CD4-positive, alpha-beta memory T cell (primary cell): ENCODE data around the gene VSIG10L2. TPM values are rescaled to one million over a fixed set of nuclear protein-coding genes. Genes with fewer than 3 reads are reported as not detected.
A peak's percentile ranks its signal among the peaks of the same experiment; 100 is the strongest.
"Not testable (repeated sequence)": the region's sequence is repeated elsewhere in the genome, so short reads cannot be mapped to it uniquely, and the experiment has no call there.

Source experiments
- CTCF ChIA-PET: fragments of 350-600 bp; sonication (Branson Sonifier 250); formaldehyde crosslinking; loops from one replicate; lab custom pipeline; 2021; ENCODE audit warnings: inconsistent platforms; ENCODE audit not compliant: partially characterized antibody; lab: Charles Lee
- POLR2A ChIA-PET: fragments of 350-600 bp; sonication (Branson Sonifier 250); formaldehyde crosslinking; loops from one replicate; lab custom pipeline; 2021; ENCODE audit not compliant: partially characterized antibody; lab: Charles Lee
- DNase-seq, 5 donors: peaks; one replicate each; pipeline versions ENCODE4 v3.0.0 to v3.0.0-alpha.2; 2020 to 2022; ENCODE audit warnings: mixed read lengths in 1 of 5
- H3K27ac ChIP-seq: one replicate; pipeline ENCODE4 v1.7.0; 2013; ENCODE audit warnings: low read depth, low read length
- H3K27me3 ChIP-seq: 2 replicates; pipeline ENCODE4 v1.7.0; 2013; ENCODE audit warnings: mild to moderate bottlenecking, low read length, moderate library complexity; ENCODE audit not compliant: insufficient read depth
- H3K36me3 ChIP-seq: 2 replicates; pipeline ENCODE4 v1.7.0; 2013; ENCODE audit warnings: mild to moderate bottlenecking, low read length, moderate library complexity; ENCODE audit not compliant: insufficient read depth
- H3K4me1 ChIP-seq: 2 replicates; pipeline ENCODE4 v1.7.0; 2013; ENCODE audit warnings: mild to moderate bottlenecking, low read length, moderate library complexity; ENCODE audit not compliant: insufficient read depth
- H3K4me3 ChIP-seq, 2 donors: one replicate each; pipeline ENCODE4 v1.7.0; 2013; ENCODE audit warnings: low read length in 2 of 2, mild to moderate bottlenecking in 1 of 2
- H3K9me3 ChIP-seq, 2 donors: one replicate each; pipeline ENCODE4 v1.7.0; 2013; ENCODE audit warnings: low read length in 2 of 2, control low read depth in 1 of 2; ENCODE audit not compliant: control insufficient read depth in 1 of 2
- H3K27ac Mint-ChIP-seq, 7 donors: one replicate each; pipeline ENCODE4 v1.8.0; 2020 to 2021; ENCODE audit warnings: mixed read lengths in 7 of 7, mild to moderate bottlenecking in 6 of 7, inconsistent platforms in 3 of 7, moderate library complexity in 3 of 7
- H3K27me3 Mint-ChIP-seq, 2 donors: one replicate each; pipeline ENCODE4 v1.8.0; 2020 to 2021; ENCODE audit warnings: mixed read lengths in 2 of 2
- H3K36me3 Mint-ChIP-seq, 2 donors: one replicate each; pipeline ENCODE4 v1.8.0; 2020 to 2021; ENCODE audit warnings: mixed read lengths in 2 of 2, inconsistent platforms in 1 of 2, mild to moderate bottlenecking in 1 of 2
- H3K4me1 Mint-ChIP-seq, 4 donors: one replicate each; pipeline ENCODE4 v1.8.0; 2020 to 2021; ENCODE audit warnings: mixed read lengths in 4 of 4, mild to moderate bottlenecking in 1 of 4
- H3K4me3 Mint-ChIP-seq, 8 donors: one replicate each; pipeline ENCODE4 v1.8.0; 2020 to 2021; ENCODE audit warnings: mixed read lengths in 8 of 8, mild to moderate bottlenecking in 7 of 8, moderate library complexity in 6 of 8, inconsistent platforms in 3 of 8
- H3K9me3 Mint-ChIP-seq, 8 donors: one replicate each; pipeline ENCODE4 v1.8.0; 2020 to 2021; ENCODE audit warnings: mixed read lengths in 8 of 8, mild to moderate bottlenecking in 5 of 8, inconsistent platforms in 3 of 8, moderate library complexity in 1 of 8
- intact Hi-C: fragments of 100-400 bp; cut with micrococcal nuclease; formaldehyde crosslinking; loops from one replicate; pipeline ENCODE4 v1.15.1; 2023
- polyA plus RNA-seq, 2 donors: library from polyadenylated mRNA; unstranded; fragments of 300-500 nt; fragmentation: Illumina TruSeq; gene quantifications; one replicate each; pipeline ENCODE4 v1.2.3, GENCODE V29; 2021
- total RNA-seq, 2 experiments: library from RNA; stranded (reverse); gene quantifications; one replicate each; pipeline ENCODE4 v1.2.3, GENCODE V29; 2021

Gene VSIG10L2
- total and polyA plus RNA-seq, 4 experiments from 2014 or later = not detected

- peaks cover 21 to 29% of the 10 kb centered on the region in 2 donors for H3K27me3 Mint-ChIP-seq
- H3K27ac Mint-ChIP-seq = no peak overlapping the region
- POLR2A ChIA-PET = no interaction called here
Measured at GRCh38 chr11:125904678-125905077, 41.2 kb upstream of the VSIG10L2 start.

GRCh38 chr11:125910226-125910849 lies 35.5 kb upstream of the VSIG10L2 start:
- no peaks in the 10 kb centered on the region for H3K4me1 ChIP-seq
- Mint-ChIP-seq H3K27me3 (peaks cover 20 to 27% of the 10 kb centered on the region in 2 donors), H3K4me3 (no peak overlapping the region), H3K4me1 (peaks cover 0 to 5% (median under 1%) of the 10 kb centered on the region in 4 donors), H3K27ac (no peak overlapping the region), H3K9me3 (peaks cover 0 to 1% (median 0%) of the 10 kb centered on the region in 8 donors), H3K36me3 (no peaks in the 10 kb centered on the region)
- CTCF ChIA-PET = interaction anchor here (1.1 to 2.2 kb wide), 4 partner anchors 13 to 32 kb away, joined by 3 to 6 read pairs (median 4); no protein-coding TSS in a partner anchor
- POLR2A ChIA-PET = no interaction called here
- no peak overlapping the region for H3K27ac ChIP-seq
- H3K27me3 ChIP-seq = peaks cover 4% of the 10 kb centered on the region
- DNase-seq = no peak
- no peak overlapping the region for H3K4me3 ChIP-seq
- intact Hi-C loops = no loop called here
- no peaks in the 10 kb centered on the region for H3K36me3 ChIP-seq
- no peaks in the 10 kb centered on the region for H3K9me3 ChIP-seq

More at GRCh38 chr11:125904678-125905077, 41.2 kb upstream of the VSIG10L2 start:
- H3K9me3 Mint-ChIP-seq = peaks cover 0 to 3% (median 0%) of the 10 kb centered on the region in 8 donors
- peaks cover 18% of the 10 kb centered on the region for H3K4me1 ChIP-seq
- H3K9me3 ChIP-seq = no peaks in the 10 kb centered on the region
- H3K27ac ChIP-seq = no peak overlapping the region
- DNase-seq = no peak
- peaks cover 2 to 12% of the 10 kb centered on the region in 2 donors for H3K36me3 Mint-ChIP-seq
- H3K36me3 ChIP-seq = peaks cover 8% of the 10 kb centered on the region
- intact Hi-C loops = loop anchor here (5.0 kb wide), 1 partner anchor 952 kb away; the partner anchor contains the start of gene CCDC15
- peaks cover 19 to 42% (median 34%) of the 10 kb centered on the region in 4 donors for H3K4me1 Mint-ChIP-seq
- peak overlapping the region; percentile 69 to 84 (median 78) for H3K4me3 Mint-ChIP-seq
- H3K27me3 ChIP-seq = peaks cover 12% of the 10 kb centered on the region
- H3K4me3 ChIP-seq = no peak overlapping the region
- CTCF ChIA-PET = no interaction called here

DNA sequence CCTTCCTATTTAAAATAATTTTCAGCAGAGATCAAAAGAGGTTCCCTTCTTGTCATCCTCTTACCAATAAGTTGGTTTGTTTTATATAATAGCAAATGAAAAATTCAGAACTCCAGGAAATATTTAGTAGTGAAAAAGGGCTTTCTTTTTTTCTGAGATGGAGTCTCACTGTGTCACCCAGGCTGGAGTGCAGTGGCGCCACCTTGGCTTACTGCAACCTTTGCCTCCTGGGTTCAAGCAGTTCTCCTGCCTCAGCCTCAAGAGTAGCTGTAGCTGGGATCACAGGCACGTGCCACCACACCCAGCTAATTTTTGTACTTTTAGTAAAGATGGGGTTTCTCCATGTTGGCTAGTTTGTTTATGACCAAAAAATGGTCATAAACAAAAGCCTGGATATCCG lies 31.2 kb upstream of the VSIG10L2 start:
- H3K4me1 Mint-ChIP-seq, POLR2A ChIA-PET, DNase-seq, H3K27me3 ChIP-seq, H3K9me3 ChIP-seq, H3K27ac ChIP-seq, H3K9me3 Mint-ChIP-seq, H3K4me1 ChIP-seq, H3K36me3 ChIP-seq, intact Hi-C loops, H3K36me3 Mint-ChIP-seq, H3K4me3 Mint-ChIP-seq, H3K4me3 ChIP-seq, H3K27ac Mint-ChIP-seq: not testable (repeated sequence)
- H3K27me3 Mint-ChIP-seq = peaks cover 20 to 33% of the 10 kb centered on the region in 2 donors
- CTCF ChIA-PET = interaction anchor here (1.3 kb wide), 1 partner anchor 8 kb away, joined by 4 read pairs; no protein-coding TSS in a partner anchor

DNA sequence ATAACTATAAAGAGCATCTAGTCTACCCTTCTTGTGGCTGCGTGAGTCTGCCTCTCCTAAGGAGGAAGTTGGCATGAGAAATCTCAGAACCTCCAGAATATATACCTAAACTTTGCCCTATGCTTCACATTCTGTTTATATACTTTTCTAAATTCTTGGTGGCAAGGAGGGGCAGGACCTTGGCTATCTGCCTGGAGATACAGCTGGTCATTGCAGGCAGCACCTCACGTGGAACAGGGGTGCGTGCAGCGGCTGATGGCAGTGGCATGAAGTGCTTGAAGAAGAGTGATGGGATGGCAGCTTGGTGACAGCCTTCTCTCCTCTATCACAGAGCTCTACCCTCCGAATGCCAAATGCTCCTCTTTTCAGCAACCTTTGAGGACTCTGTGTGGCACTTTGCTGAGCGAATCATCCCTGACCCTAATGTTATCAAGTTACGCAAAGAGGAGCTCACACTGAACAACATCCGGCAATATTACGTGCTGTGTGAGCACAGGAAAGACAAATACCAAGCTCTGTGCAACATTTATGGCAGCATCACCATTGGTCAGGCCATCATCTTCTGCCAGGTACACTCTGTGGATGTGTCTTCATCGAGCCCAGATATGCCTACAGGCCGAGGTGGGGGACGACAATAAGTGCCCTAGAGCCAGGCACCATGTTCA lies 29.0 kb upstream of the VSIG10L2 start:
- Mint-ChIP-seq H3K27me3 (peaks cover 13 to 34% of the 10 kb centered on the region in 2 donors), H3K4me3 (no peak overlapping the region), H3K9me3 (no peaks in the 10 kb centered on the region), H3K4me1 (no peaks in the 10 kb centered on the region), H3K27ac (no peak overlapping the region), H3K36me3 (no peaks in the 10 kb centered on the region)
- H3K27me3 ChIP-seq = no peaks in the 10 kb centered on the region
- H3K4me1 ChIP-seq = no peaks in the 10 kb centered on the region
- intact Hi-C loops = no loop called here
- H3K9me3 ChIP-seq = no peaks in the 10 kb centered on the region
- CTCF ChIA-PET = interaction anchor here (1.2 to 1.3 kb wide), 2 partner anchors 22 to 277 kb away, joined by 3 to 5 read pairs; no protein-coding TSS in a partner anchor
- H3K4me3 ChIP-seq = no peak overlapping the region
- no peak overlapping the region for H3K27ac ChIP-seq
- no peak for DNase-seq
- H3K36me3 ChIP-seq = no peaks in the 10 kb centered on the region
- POLR2A ChIA-PET = no interaction called here

GRCh38 chr11:125918140-125918840 lies 27.6 kb upstream of the VSIG10L2 start:
- no peaks in the 10 kb centered on the region for H3K9me3 Mint-ChIP-seq
- H3K27ac Mint-ChIP-seq = no peak overlapping the region
- peaks cover 0 to 3% (median 1%) of the 10 kb centered on the region in 4 donors for H3K4me1 Mint-ChIP-seq
- no peaks in the 10 kb centered on the region for H3K36me3 Mint-ChIP-seq
- H3K27me3 Mint-ChIP-seq = peaks cover 14 to 34% of the 10 kb centered on the region in 2 donors
- Histone ChIP-seq H3K27me3 (no peaks in the 10 kb centered on the region), H3K4me1 (no peaks in the 10 kb centered on the region), H3K27ac (no peak overlapping the region), H3K9me3 (no peaks in the 10 kb centered on the region), H3K4me3 (no peak overlapping the region), H3K36me3 (no peaks in the 10 kb centered on the region)
- DNase-seq = no peak
- CTCF ChIA-PET = interaction anchor here (1.2 to 1.9 kb wide), 3 partner anchors 21 to 275 kb away, joined by 3 to 9 read pairs (median 5); no protein-coding TSS in a partner anchor
- intact Hi-C loops = no loop called here
- H3K4me3 Mint-ChIP-seq = no peak overlapping the region
- POLR2A ChIA-PET = no interaction called here

DNA sequence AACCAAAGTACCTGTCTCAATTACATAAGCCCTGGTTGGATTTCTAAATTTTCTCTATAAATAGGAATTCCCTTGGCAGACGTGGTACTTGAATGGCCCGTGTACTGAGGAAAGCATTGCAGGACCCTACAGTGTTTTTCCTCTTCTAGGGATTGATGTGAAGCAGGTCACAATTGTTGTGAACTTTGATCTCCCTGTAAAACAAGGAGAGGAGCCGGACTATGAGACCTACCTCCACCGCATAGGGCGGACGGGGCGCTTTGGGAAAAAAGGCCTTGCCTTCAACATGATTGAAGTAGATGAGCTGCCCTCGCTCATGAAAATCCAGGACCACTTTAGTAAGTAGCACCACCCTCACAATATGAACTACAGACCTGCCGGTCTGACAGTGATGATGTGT lies 24.8 kb upstream of the VSIG10L2 start:
- POLR2A ChIA-PET = no interaction called here
- Mint-ChIP-seq H3K9me3 (no peaks in the 10 kb centered on the region), H3K4me3 (no peak overlapping the region), H3K36me3 (no peaks in the 10 kb centered on the region), H3K27me3 (peaks cover 14 to 30% of the 10 kb centered on the region in 2 donors), H3K4me1 (peaks cover 0 to 3% (median 1%) of the 10 kb centered on the region in 4 donors), H3K27ac (no peak overlapping the region)
- Histone ChIP-seq H3K4me1 (no peaks in the 10 kb centered on the region), H3K27me3 (no peaks in the 10 kb centered on the region), H3K36me3 (no peaks in the 10 kb centered on the region), H3K4me3 (no peak overlapping the region), H3K27ac (no peak overlapping the region), H3K9me3 (no peaks in the 10 kb centered on the region)
- CTCF ChIA-PET = interaction anchor here (0.8 to 5.6 kb wide), 5 partner anchors 17 to 283 kb away, joined by 3 to 81 read pairs (median 3); partner anchors contain the start of gene HYLS1
- intact Hi-C loops = no loop called here
- no peak for DNase-seq

- Histone ChIP-seq H3K4me1 (no peaks in the 10 kb centered on the region), H3K27ac (no peak overlapping the region), H3K36me3 (no peaks in the 10 kb centered on the region), H3K9me3 (no peaks in the 10 kb centered on the region), H3K4me3 (no peak overlapping the region), H3K27me3 (no peaks in the 10 kb centered on the region)
- Mint-ChIP-seq H3K27ac (no peak overlapping the region), H3K36me3 (no peaks in the 10 kb centered on the region), H3K9me3 (no peaks in the 10 kb centered on the region), H3K27me3 (peaks cover 15 to 25% of the 10 kb centered on the region in 2 donors), H3K4me1 (peaks cover 0 to 3% (median 1%) of the 10 kb centered on the region in 4 donors), H3K4me3 (no peak overlapping the region)
- intact Hi-C loops = no loop called here
- ChIA-PET CTCF (interaction anchor here (1.1 to 5.6 kb wide), 7 partner anchors 8 to 282 kb away, joined by 3 to 81 read pairs (median 4); no protein-coding TSS in a partner anchor), POLR2A (no interaction called here)
- no peak for DNase-seq
Measured at GRCh38 chr11:125922156-125922555, 23.7 kb upstream of the VSIG10L2 start.
